SH-SY5Y (cell line): Measurements from ENCODE around the gene UBE3D.

Experiments used
- GATA2 ChIP-seq: IDR thresholded peaks from 2 replicates; pipeline ENCODE4 v1.6.1; 2011; ENCODE audit warnings: mild to moderate bottlenecking, low read depth, low read length
- GATA3 ChIP-seq: IDR thresholded peaks from 2 replicates; pipeline ENCODE4 v1.6.1; 2011; ENCODE audit warnings: low read depth, mild to moderate bottlenecking, low read length, moderate library complexity

Gene UBE3D

DNA sequence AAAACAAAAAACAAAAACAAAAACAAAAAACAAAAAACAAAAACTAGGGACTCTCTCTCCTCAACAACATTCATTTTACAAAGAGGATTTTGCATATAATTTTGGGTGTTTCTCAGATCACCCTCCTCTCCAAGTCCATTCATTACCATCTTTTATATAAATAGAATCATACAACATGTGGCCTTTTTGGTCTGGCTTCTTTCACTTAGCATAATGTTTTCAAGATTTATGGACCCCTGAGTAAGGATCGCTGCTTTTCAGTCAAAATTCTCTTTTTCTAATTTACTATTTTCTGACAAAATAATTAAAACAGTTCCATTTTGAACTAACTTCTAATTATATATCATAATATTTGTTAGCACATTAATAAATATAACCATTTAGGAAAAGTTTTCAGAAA lies 94.8 kb downstream of the UBE3D start:
- no peak for TF ChIP-seq GATA3
- TF ChIP-seq GATA2: no peak

DNA sequence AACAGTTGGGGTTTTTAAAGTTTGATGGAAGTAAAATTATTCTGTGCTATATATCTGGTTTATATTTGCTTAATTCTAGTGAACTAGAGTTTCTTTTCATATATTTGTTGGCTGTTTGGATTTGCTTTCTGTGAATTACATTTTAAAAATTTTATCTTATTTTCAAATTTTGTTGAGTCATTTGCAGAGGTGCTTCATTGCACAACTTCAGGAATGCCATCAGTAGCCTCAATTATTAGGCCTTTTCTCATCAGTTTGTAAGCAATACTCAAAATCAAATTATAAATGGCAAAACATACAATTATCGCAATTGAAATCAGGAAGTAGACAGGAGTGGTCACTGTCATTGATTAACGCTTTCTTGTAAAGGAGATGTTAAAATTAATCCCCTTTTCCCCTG lies 96.9 kb downstream of the UBE3D start:
- TF ChIP-seq GATA2 (no peak), GATA3 (no peak)

DNA sequence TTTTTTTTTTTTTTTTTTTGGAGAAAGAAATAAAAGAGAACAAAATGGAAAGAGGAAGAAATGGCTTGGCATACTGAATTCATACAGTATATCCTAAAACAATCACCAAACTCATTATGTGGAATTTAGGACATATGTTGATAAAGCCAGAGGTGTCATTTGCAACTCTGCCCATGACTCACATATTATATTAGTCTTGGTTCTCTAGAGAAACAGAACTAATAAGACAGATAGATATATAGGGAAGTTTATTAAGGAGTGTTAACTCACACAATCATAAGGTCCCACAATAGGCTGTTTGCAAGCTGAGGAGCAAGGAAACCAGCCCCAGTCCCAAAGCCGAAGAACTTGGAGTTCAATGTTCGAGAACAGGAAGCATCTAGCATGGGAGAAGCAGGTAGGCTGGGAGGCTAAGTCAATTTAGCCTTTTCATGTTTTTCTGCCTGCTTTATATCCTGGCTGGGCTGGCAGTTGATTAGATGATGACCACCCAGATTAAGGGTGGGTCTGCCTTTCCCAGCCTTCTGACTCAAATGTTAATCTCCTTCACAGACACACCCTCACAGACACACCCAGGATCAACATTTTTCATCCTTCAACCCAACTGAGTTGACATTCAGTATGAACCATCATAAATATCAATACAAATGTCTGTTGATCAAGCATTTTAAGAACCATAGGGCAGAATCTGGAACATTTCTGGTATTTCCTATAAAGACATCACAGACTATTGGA lies 102.3 kb downstream of the UBE3D start:
- TF ChIP-seq GATA3 (no peak), GATA2 (no peak)

DNA sequence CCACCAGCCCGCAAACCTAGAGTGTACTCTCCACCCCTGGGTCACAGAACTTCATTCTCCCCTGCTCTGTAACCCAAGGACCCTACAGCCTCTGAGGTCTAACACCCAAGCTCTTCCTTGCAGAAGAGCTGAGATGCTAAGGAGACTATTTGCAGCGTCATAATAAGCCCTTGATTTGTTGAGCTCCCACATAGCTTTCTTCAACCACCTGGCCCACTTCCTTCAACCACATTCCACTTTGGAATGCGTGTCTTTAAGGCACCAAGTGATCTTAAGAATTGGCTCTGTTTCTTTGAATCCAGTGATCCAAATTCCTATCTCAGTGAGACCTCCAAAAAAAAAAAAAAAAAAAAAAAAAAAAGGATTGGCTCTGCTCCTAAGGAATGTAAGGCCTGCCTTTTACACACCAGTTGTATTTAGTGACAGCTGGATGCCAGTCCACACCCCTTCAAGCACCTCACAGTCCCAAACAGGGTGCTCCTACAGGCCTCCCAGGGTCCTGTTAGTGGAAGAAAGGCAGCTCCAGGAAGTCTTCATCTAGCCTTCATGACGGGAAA lies 106.2 kb downstream of the UBE3D start:
- no peak for TF ChIP-seq GATA3
- no peak for TF ChIP-seq GATA2

DNA sequence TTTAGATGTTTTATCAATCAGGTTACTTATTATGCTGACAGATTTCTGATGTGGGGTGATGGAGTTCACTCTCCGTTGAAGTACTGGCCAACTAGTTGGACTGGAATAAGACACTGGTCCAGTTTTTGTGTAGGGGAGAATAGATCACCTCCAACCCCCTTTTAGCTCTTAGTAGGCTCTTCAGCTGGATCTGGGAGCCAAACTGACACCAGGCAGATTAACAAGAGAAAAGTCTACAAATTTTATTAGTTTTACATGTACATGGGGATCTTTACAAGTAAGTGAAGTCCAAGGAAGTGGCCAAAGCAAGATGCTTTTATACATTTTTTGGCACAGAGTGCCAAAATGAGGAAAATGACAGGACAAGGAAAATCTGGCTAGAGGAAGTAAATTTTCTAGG lies 107.1 kb downstream of the UBE3D start:
- TF ChIP-seq GATA2 (no peak), GATA3 (no peak)

DNA sequence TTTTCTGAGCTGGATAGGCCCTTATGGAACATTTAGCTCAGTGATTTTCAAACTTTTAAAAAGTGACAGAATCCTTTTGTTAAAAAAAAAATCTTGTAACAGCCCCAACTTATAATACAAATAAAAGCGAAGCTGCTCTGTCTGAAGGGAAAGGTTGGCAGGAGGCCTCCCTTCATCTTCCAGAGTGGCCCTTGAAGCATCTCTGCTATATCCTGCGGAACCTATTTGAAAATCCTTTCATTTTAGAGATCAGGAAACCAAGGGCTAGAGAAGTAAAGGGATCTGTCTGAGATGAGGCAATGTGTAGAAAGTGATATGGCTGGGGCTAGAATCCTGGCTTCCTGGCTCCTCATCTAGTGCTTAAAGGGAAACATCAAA lies 107.8 kb downstream of the UBE3D start:
- no peak for TF ChIP-seq GATA3
- no peak for TF ChIP-seq GATA2

DNA sequence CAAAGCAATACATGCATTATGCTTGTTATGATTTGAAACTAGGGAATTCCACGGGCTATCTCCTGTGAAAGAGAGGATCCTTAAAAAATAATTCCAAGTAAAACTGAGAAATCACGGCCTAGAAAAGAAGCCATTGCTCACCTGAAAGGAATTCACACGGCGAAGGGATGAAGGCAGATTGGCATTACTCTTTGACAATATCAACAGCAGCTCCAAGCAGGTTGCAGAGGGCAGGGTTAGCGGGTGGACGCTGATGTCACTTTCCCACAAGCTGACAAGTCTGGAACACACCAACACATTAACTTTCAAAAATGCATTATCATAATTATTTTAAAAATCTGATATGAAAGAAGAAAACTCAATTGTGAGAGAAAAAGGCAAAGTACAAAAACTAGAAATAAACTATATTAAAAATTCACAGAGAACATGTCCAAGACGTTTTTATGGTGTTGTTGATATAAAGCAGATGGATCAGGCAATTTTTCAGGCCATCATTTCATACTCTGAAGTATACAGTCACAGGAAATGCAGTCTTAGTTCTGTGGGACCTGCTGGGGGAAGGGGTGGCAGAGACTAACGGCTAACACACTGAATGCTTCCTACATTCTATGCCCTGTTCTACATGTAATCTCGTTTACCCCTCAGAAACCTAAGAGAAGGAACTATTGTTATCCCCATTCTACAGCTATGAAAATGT lies 108.3 kb downstream of the UBE3D start:
- TF ChIP-seq GATA3: no peak
- TF ChIP-seq GATA2: no peak

DNA sequence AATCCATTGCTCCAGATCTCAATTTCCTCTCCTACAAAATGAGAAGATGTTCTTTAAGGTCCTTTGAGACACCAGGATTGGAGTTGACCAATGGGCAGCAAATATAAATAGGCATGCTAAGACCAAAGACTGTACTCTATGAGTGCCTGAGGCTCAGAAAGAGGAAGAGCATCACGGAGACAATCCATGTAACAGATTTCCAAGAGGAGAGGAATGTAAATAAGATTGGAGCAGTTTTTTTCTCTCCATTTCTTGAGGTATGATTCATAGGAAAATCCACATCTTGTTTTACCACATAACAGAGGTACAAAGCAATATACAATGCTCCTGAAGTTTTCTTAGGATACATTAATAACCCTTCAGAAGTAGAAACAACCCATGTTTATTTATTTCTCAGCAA lies 109.8 kb downstream of the UBE3D start:
- TF ChIP-seq GATA3 (no peak), GATA2 (no peak)

DNA sequence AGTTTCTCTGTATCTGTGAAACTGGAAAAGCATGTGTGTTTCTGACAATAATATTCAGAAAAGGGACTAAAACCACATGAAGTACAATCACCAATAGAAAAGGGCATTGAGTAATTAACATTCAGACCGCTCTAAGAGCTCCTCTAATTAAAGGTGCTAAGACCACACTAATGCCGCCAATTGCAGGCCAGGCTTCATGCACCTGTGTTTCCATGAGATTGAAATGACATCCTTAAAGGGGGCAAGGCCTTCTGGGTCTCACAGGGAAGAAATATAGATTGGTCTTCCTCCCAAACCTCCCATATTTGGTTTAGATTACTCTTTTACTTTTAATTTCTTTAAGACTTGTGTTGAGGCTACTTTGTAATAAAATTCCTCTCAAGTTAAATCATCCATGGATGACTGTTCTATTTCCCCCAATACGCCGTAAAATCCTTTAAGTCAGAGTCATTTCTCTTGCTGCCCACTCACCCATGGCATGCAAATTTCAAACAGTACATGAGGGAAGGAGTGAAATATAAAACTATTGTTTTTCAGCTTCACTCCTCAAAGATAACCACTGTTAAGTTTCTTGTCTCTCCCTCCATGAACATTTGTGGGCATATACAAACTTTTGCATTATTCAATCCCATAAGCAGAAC lies 110.6 kb downstream of the UBE3D start:
- no peak for TF ChIP-seq GATA2
- no peak for TF ChIP-seq GATA3

DNA sequence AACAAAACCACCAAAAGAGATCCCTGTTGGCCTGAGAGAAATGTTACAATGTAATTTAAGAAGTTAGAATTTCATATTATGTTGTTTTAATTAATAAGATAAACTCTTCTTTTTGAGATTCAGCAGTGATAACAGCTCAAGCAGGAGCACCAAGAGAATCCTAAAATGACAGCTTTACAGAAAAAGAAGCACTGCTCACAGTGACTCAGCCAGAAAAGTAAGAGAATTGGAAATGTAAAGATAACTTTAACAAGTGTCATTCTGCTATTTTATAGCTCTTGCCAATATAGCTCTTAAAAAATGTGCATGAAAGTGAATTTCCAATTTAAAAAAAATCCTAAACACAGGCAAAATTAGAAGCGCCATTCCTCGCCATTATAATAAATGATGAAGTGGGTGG lies 111.3 kb downstream of the UBE3D start:
- TF ChIP-seq GATA2: no peak
- TF ChIP-seq GATA3: no peak

DNA sequence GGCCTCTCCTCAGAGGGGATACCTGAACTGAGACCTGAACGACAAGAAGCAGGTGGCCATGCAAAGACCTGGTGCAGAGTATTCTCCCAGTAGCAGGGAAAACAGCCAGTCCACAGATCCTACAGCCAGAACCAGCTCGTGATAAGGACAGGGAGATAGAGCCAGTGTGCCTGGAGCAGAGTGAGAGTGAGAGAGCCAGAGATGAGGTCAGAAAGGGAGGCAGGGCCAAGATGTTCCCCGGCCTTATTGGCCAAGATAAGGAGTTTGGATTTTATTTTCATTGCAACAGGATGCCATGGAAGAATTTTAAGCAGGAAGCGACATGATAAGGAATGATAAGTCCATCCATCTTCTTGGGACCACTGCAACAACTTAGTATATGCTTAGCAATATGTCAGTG lies 111.8 kb downstream of the UBE3D start:
- no peak for TF ChIP-seq GATA2
- no peak for TF ChIP-seq GATA3

DNA sequence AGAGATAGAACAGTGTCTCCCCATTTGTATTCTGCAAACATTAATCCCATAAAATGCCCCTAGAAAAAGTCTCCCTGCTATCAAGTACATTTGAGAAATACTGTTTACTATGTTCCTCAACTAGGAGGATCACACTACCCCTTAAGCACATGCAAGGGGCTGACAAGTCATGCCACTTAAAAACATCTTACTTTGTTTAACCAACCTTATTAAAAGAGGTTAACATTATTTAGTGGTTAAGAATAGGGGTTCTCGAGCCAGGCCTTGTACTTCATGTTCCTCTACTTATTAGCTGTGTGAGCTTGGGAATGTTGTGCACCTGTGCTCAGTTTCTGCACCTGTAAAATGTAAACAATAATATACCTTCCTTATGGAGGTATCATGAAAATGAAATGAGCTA lies 113.7 kb downstream of the UBE3D start:
- no peak for TF ChIP-seq GATA3
- TF ChIP-seq GATA2: no peak

DNA sequence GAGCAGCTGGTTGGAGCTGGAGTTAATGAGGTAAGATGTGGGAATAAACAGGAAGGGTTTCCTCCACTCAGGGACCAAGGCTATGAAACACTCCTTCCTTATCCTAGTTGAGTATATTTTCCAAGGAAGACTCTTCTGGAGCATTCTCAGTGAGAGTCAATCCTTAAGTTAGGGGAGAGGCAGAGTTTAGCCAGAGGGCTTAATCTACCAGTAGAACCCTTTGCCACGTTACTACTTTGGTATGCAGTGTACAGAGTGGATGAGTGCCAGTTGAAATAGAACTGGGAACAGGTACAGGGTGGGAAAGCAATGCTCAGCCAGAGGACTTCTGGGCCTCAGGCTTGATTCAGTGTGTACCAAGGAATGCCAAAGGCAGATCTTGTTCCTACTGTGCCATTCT lies 114.3 kb downstream of the UBE3D start:
- TF ChIP-seq GATA2 (no peak), GATA3 (no peak)

DNA sequence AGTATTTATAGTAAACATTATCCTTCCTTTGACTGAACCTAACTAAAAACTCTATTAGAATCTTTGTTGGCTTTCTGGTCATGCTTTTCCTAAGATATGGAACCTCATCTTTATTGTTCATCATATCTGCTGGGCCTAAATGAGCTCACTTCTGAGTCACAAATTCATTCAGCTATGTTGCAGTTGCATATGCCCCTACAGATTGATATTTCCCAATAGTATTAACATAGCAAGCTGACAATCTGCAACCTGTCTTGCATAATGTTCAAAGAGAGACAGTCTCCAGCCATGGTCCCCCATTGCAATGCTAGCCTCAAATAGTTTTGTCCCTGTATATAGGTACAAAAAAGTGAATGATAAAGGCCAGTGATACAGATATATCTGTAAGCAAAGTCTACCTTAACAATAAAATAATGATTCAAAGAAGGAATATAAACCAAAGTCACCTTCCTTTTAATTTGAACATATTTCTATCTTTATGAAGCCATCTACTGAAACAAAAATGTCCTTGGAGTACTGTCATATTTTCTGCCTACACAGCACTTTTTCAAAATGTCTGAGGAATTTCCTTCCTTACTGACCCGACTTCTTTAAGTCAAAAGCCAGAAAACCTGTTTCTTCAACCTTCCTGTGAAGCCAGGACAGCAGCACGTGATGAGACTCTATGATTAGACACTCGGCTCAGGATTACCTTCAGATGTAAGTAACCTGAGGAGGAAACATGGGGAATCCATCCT lies 140.7 kb downstream of the UBE3D start:
- TF ChIP-seq GATA2 (no peak), GATA3 (no peak)

DNA sequence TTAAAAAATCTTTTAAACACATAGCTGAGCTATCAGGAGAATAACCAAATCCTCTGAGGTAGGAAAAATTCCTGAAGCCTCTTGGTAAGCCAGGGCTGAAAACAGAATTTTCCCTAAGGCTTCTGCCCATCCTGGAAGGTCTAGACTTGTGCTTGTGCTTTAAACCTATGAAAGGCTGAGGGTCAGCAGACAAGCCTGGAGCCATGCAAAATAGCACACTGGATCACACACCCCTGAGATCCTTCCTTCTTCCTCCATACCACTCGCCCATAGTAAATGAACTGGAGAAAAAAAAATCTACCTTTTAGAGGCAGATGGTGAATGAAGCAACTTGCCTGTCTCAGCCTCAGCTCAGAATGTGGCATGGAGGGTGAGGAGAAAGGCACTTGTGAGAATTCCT lies 144.4 kb downstream of the UBE3D start:
- no peak for TF ChIP-seq GATA3
- no peak for TF ChIP-seq GATA2

DNA sequence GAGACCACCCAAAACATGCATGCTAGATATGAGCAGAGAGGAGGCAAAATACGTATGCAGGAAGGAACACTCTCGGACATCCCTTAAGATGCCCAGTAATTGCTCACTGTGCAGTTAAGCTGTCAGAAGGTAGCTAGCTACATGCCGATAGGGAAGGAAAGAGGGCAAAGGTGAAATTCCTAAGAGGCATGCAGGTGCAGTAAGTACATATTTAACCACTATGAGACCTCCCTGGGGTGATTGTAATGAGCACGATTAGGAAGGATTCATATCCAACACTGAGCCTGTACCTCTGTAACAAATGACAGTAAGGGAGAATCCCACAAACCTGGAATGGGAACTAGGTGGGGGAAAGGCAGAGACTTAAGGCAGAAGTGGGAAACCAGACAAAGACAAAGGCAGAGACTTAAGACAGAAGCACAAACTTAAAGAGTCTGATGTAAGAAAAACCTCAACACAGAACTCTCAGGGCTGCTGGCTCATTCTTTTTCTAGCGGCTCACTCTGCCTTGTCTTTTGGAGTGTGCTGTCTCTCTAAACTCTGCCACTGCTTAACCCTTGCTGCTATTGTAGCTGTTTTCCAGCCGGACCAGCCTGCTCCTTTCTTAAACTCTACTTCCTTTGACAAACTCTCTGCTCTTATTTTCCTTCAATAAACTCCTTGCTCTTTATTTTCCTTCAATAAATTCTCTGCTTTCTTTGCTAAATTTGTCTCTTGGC lies 148.1 kb downstream of the UBE3D start:
- TF ChIP-seq GATA3: no peak
- TF ChIP-seq GATA2: no peak
